HEK293 (cell line): ENCODE results near the gene MED19.

ENCODE experiments used
- ZNF138 ChIP-seq: fragments of 450-650 bp; formaldehyde crosslinking; IDR thresholded peaks from 2 replicates; pipeline ENCODE4 v1.5.1; 2016; ENCODE audit warnings: missing biosample characterization, missing genetic modification characterization, borderline replicate concordance
- ZNF292 ChIP-seq: fragments of 450-650 bp; formaldehyde crosslinking; IDR thresholded peaks from 2 replicates; pipeline ENCODE4 v1.5.1; 2016; ENCODE audit warnings: low read depth, missing biosample characterization, missing genetic modification characterization, borderline replicate concordance
- TF ChIP-seq, protein P1 (sequence below): fragments of 450-650 bp; formaldehyde crosslinking; IDR thresholded peaks from 2 replicates; pipeline ENCODE4 v1.5.1; 2016; ENCODE audit warnings: missing biosample characterization, missing genetic modification characterization

DNA sequence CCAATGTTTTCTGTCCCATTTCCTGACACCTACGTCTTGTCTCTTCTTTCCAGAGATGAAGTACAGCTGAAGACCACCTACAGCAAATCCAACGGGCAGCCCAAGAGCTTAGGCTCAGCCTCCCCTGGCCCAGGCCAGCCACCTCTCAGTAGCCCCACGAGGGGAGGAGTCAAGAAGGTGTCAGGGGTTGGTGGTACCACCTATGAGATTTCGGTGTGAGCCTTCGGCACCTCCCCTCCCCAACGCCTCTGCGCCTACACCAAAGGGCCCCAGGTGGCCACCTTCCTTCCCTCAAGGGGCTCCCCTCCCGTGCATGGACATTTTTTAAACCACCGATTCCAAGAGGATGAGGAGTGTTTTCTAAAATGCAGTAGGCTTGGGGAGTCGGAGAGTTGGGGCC lies 12.2 kb downstream of the MED19 start:
- TF ChIP-seq ZNF292 (tag by site-specific recombination) (no peak), ZNF138 (tag by site-specific recombination) (no peak)
- TF ChIP-seq, protein P1, sequence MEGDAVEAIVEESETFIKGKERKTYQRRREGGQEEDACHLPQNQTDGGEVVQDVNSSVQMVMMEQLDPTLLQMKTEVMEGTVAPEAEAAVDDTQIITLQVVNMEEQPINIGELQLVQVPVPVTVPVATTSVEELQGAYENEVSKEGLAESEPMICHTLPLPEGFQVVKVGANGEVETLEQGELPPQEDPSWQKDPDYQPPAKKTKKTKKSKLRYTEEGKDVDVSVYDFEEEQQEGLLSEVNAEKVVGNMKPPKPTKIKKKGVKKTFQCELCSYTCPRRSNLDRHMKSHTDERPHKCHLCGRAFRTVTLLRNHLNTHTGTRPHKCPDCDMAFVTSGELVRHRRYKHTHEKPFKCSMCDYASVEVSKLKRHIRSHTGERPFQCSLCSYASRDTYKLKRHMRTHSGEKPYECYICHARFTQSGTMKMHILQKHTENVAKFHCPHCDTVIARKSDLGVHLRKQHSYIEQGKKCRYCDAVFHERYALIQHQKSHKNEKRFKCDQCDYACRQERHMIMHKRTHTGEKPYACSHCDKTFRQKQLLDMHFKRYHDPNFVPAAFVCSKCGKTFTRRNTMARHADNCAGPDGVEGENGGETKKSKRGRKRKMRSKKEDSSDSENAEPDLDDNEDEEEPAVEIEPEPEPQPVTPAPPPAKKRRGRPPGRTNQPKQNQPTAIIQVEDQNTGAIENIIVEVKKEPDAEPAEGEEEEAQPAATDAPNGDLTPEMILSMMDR (tag by site-specific recombination) = no peak
